Endothelial cell of umbilical vein (primary cell): ENCODE results near the gene TUBGCP2. TPM values are rescaled to one million over a fixed set of nuclear protein-coding genes. Genes with fewer than 3 reads are reported as not detected.
A peak's percentile ranks its signal among the peaks of the same experiment; 100 is the strongest.

Experiments
- BruUV-seq: library from RNA; stranded (reverse); fragments of 400-500 nt; replicated peaks from 2 replicates; lab custom pipeline; 2021; lab: Mats Ljungman, UMichigan
- CTCF ChIA-PET: fragments of 300-600, 350-600 bp; sonication (Branson Sonifier 250); formaldehyde crosslinking; loops from one replicate; lab custom pipeline; 2021; ENCODE audit warnings: antibody characterized with exemption, inconsistent platforms; lab: Charles Lee
- POLR2A ChIA-PET: fragments of 300-600, 350-600 bp; sonication (Branson Sonifier 250); formaldehyde crosslinking; loops from one replicate; lab custom pipeline; 2021; ENCODE audit warnings: antibody characterized with exemption, inconsistent platforms; lab: Charles Lee
- DNase-seq: peaks from one replicate; pipeline ENCODE4 v3.0.0-alpha.2; 2011; ENCODE audit warnings: low read depth, low spot score
- FAIRE-seq: peaks from 2 replicates; lab custom pipeline; 2011; peaks lifted over from hg19 to GRCh38; lab: Jason Lieb, UNC
- H2AFZ ChIP-seq: 2 replicates; pipeline ENCODE4 v1.6.0; 2012; ENCODE audit warnings: low read depth, low read length, control low read depth, inconsistent platforms
- H3K27ac ChIP-seq: 2 replicates; pipeline ENCODE4 v1.5.1; 2011; ENCODE audit warnings: low read depth, mild to moderate bottlenecking, control low read depth, low read length, moderate library complexity; ENCODE audit not compliant: insufficient read depth
- H3K27me3 ChIP-seq, 2 experiments: 2 replicates each; pipeline versions ENCODE4 v1.6.0 to v1.6.1; 2011; ENCODE audit warnings: low read length in 2 of 2, mixed read lengths in 1 of 2; ENCODE audit not compliant: control insufficient read depth in 2 of 2, insufficient read depth in 2 of 2
- H3K36me3 ChIP-seq, 2 experiments: 2 replicates in 1 of 2; 3 replicates in 1 of 2; pipeline ENCODE4 v1.5.1; 2011; ENCODE audit warnings: low read length in 2 of 2, mild to moderate bottlenecking in 1 of 2, moderate library complexity in 1 of 2; ENCODE audit not compliant: control insufficient read depth in 2 of 2, insufficient read depth in 2 of 2; ENCODE audit errors: extremely low read depth in 1 of 2
- H3K4me1 ChIP-seq: 3 replicates; pipeline ENCODE4 v1.5.1; 2011; ENCODE audit warnings: mild to moderate bottlenecking, low read length; ENCODE audit not compliant: control insufficient read depth, insufficient read depth; ENCODE audit errors: extremely low read depth
- H3K4me2 ChIP-seq: 2 replicates; pipeline ENCODE4 v1.6.1; 2011; ENCODE audit warnings: low read length, control low read depth, mixed read lengths; ENCODE audit not compliant: insufficient read depth
- H3K4me3 ChIP-seq, 3 experiments: fragments of 200-600 bp in 1 of 3; sonication (generic), shearing (Covaris generic) in 1 of 3; replicated peaks in 1 of 3; 2 replicates each; pipeline ENCODE4 v1.5.1; 2011 to 2016; ENCODE audit warnings: control low read depth in 3 of 3, low read length in 3 of 3, mild to moderate bottlenecking in 2 of 3, inconsistent platforms in 1 of 3, low read depth in 1 of 3, moderate library complexity in 1 of 3; ENCODE audit not compliant: insufficient read depth in 1 of 3
- H3K79me2 ChIP-seq: 2 replicates; pipeline ENCODE4 v1.6.0; 2012; ENCODE audit warnings: low read length, inconsistent platforms; ENCODE audit not compliant: control insufficient read depth, insufficient read depth
- H3K9ac ChIP-seq: replicated peaks from 2 replicates; pipeline ENCODE3; 2011; ENCODE audit warnings: low read length, control low read depth; ENCODE audit not compliant: insufficient read depth; ENCODE audit errors: extremely low read depth
- H3K9me1 ChIP-seq: replicated peaks from 3 replicates; pipeline ENCODE4 v1.6.0; 2011; ENCODE audit warnings: mild to moderate bottlenecking, low read length; ENCODE audit not compliant: control insufficient read depth, insufficient read depth; ENCODE audit errors: extremely low read depth
- H3K9me3 ChIP-seq: replicated peaks from 2 replicates; pipeline ENCODE4 v1.5.1; 2012; ENCODE audit warnings: low read length, inconsistent platforms; ENCODE audit not compliant: control insufficient read depth, insufficient read depth
- H4K20me1 ChIP-seq: replicated peaks from 2 replicates; pipeline ENCODE3; 2011; ENCODE audit warnings: mild to moderate bottlenecking, low read length; ENCODE audit not compliant: control insufficient read depth, insufficient read depth; ENCODE audit errors: extremely low read depth
- EZH2 ChIP-seq: IDR thresholded peaks from 2 replicates; pipeline ENCODE4 v1.6.1; 2012; ENCODE audit warnings: borderline replicate concordance, low read depth, mild to moderate bottlenecking, moderate library complexity, low read length, inconsistent platforms; ENCODE audit not compliant: severe bottlenecking
- FOS ChIP-seq: IDR thresholded peaks from 2 replicates; pipeline ENCODE4 v1.6.1; 2011; ENCODE audit warnings: mild to moderate bottlenecking, low read length, moderate library complexity, borderline replicate concordance; ENCODE audit not compliant: insufficient read depth
- dilution Hi-C: fragments of 300-500 bp; cut with MboI; formaldehyde crosslinking; loops from one replicate; pipeline ENCODE4 v1.15.0; 2019; ENCODE audit warnings: low sequenced_read_pairs; ENCODE audit not compliant: extremely low pct_ligation_motif_present
- intact Hi-C: fragments of 100-400 bp; cut with micrococcal nuclease; formaldehyde crosslinking; loops from one replicate; pipeline ENCODE4 v1.10.0; 2022
- polyA plus RNA-seq, 4 experiments: library from polyadenylated mRNA; depleted of rRNA in 3 of 4; stranded (reverse) in 3 of 4; unstranded in 1 of 4; fragments of >200 nt; gene quantifications; 2 replicates each; pipeline versions ENCODE4 v1.2.1 to v1.2.3, GENCODE V29; 2011 to 2012; ENCODE audit warnings: missing spikeins in 1 of 4
- total RNA-seq: library from RNA; stranded (reverse); gene quantifications from 2 replicates; pipeline ENCODE4 v1.2.3, GENCODE V29; 2021
- TF ChIP-seq, protein P1 (sequence below), 2 donors: IDR thresholded peaks; 1 replicate in 1 of 2; 2 replicates in 1 of 2; pipeline ENCODE4 v1.5.1; 2011; ENCODE audit warnings: low read length in 2 of 2, mild to moderate bottlenecking in 2 of 2, moderate library complexity in 2 of 2, control low read depth in 1 of 2, inconsistent platforms in 1 of 2, low read depth in 1 of 2; ENCODE audit not compliant: insufficient read depth in 1 of 2; ENCODE audit errors: extremely low read depth in 1 of 2

The TUBGCP2 gene
- total and polyA plus RNA-seq, 2 donors (not counting 3 experiments of a cell fraction or from before 2014, with no cell fraction given): 37.1 to 53.1 TPM

- no peaks in the 10 kb centered on the region for H3K4me1 ChIP-seq
- no peaks in the 10 kb centered on the region for H3K9me3 ChIP-seq
- peak; percentile 46 for TF ChIP-seq EZH2
- no peak for TF ChIP-seq FOS
- TF ChIP-seq, protein P1, sequence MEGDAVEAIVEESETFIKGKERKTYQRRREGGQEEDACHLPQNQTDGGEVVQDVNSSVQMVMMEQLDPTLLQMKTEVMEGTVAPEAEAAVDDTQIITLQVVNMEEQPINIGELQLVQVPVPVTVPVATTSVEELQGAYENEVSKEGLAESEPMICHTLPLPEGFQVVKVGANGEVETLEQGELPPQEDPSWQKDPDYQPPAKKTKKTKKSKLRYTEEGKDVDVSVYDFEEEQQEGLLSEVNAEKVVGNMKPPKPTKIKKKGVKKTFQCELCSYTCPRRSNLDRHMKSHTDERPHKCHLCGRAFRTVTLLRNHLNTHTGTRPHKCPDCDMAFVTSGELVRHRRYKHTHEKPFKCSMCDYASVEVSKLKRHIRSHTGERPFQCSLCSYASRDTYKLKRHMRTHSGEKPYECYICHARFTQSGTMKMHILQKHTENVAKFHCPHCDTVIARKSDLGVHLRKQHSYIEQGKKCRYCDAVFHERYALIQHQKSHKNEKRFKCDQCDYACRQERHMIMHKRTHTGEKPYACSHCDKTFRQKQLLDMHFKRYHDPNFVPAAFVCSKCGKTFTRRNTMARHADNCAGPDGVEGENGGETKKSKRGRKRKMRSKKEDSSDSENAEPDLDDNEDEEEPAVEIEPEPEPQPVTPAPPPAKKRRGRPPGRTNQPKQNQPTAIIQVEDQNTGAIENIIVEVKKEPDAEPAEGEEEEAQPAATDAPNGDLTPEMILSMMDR (IDR thresholded peaks at IDR 0.05; ENCODE audit: extremely low read depth in 1 of 2, insufficient read depth in 1 of 2, low read depth in 1 of 2, low read length in 2 of 2): no peak
- no peaks in the 10 kb centered on the region for H3K79me2 ChIP-seq
- H3K4me2 ChIP-seq: peak overlapping the region; percentile 25
- H3K27me3 ChIP-seq: peaks cover 19 to 42% of the 10 kb centered on the region in 2 experiments
- H3K4me3 ChIP-seq: peak overlapping the region in 2 of 3 experiments; percentile 13 to 14
- FAIRE-seq (peak; percentile 40), DNase-seq (no peak)
- no peaks in the 10 kb centered on the region for H4K20me1 ChIP-seq
- dilution Hi-C loops: no loop called here
- ChIA-PET POLR2A (interaction anchor here (0.6 kb wide), 1 partner anchor 19 kb away, joined by 5 read pairs; no protein-coding TSS in a partner anchor), CTCF (no interaction called here)
- no peak overlapping the region for H3K9ac ChIP-seq
- no peaks in the 10 kb centered on the region for H3K9me1 ChIP-seq
- BruUV-seq: no TSS peak
- H2AFZ ChIP-seq: no peak overlapping the region
- H3K27ac ChIP-seq: no peak overlapping the region
- H3K36me3 ChIP-seq: no peaks in the 10 kb centered on the region
- intact Hi-C loops: no loop called here
Measured at GRCh38 chr10:133335246-133336117, 26.8 kb upstream of the TUBGCP2 start.
